Esophagus squamous epithelium (tissue), 5 donors: Measurements from ENCODE around the gene PIK3R5. TPM values are rescaled to one million over a fixed set of nuclear protein-coding genes. Genes with fewer than 3 reads are reported as not detected.

ENCODE experiments used
- DNase-seq: peaks from one replicate; lab custom pipeline; 2025; lab: John Stamatoyannopoulos, UW
- H3K27ac ChIP-seq, 4 donors: fragments of 200-600 bp; sonication (generic); one replicate each; pipeline ENCODE4 v1.5.1; 2016 to 2019; ENCODE audit warnings: mild to moderate bottlenecking in 1 of 4
- H3K27me3 ChIP-seq, 4 donors: fragments of 200-600 bp; sonication (generic); 1 replicate in 3 of 4; 2 replicates in 1 of 4; pipeline versions ENCODE4 v1.5.1 to v1.6.0; 2017 to 2021; ENCODE audit warnings: antibody characterized with exemption in 1 of 4
- H3K36me3 ChIP-seq, 3 donors: fragments of 200-600 bp; sonication (generic); one replicate each; pipeline ENCODE4 v1.5.1; 2016 to 2019
- H3K4me1 ChIP-seq, 3 donors: fragments of 200-600 bp; sonication (generic); one replicate each; pipeline ENCODE4 v1.5.1; 2017 to 2019
- H3K4me3 ChIP-seq, 4 donors: fragments of 200-600 bp; sonication (generic); 1 replicate in 3 of 4; 2 replicates in 1 of 4; pipeline ENCODE4 v1.5.1; 2016 to 2019; ENCODE audit warnings: mild to moderate bottlenecking in 2 of 4, moderate library complexity in 1 of 4
- H3K9me3 ChIP-seq, 3 donors: fragments of 200-600 bp; sonication (generic); one replicate each; pipeline ENCODE4 v1.5.1; 2016 to 2019
- CTCF ChIP-seq, 6 experiments: fragments of 450-650 bp in 4 of 6; fragments of 200-600 bp in 2 of 6; sonication (generic) in 2 of 6; IDR thresholded peaks; one replicate each; pipeline ENCODE4 v1.5.1; 2016 to 2019; ENCODE audit warnings: antibody characterized with exemption in 6 of 6, mild to moderate bottlenecking in 4 of 6, moderate library complexity in 4 of 6
- POLR2A ChIP-seq, 4 donors: fragments of 450-650 bp; IDR thresholded peaks; one replicate each; pipeline ENCODE4 v1.6.1; 2017; ENCODE audit warnings: antibody characterized with exemption in 4 of 4, mild to moderate bottlenecking in 4 of 4, moderate library complexity in 3 of 4
- WGBS, 2 donors: methylation state at CpG; one replicate each; pipeline ENCODE4 v1.1.5; 2018; 5-methylcytosine and 5-hydroxymethylcytosine counted together
- intact Hi-C: fragments of 100-400 bp; cut with DNase I; formaldehyde crosslinking; loops from one replicate; pipeline ENCODE4 v1.15.0; 2022
- total RNA-seq, 4 donors: library from RNA; depleted of rRNA; stranded (reverse); fragments of >200 nt; gene quantifications; one replicate each; pipeline ENCODE4 v1.1.0, GENCODE V29; 2016
- donor health status: DM: yes; HTN: yes; CAD: no.

The PIK3R5 gene
- total RNA-seq, 4 donors from 2014 or later, result 1.8 to 8.8 (median 3.1) TPM

- intact Hi-C loops, result no loop called here
- no peak overlapping the region for H3K4me3 ChIP-seq
- no peaks in the 10 kb centered on the region for H3K27me3 ChIP-seq
- no peaks in the 10 kb centered on the region for H3K4me1 ChIP-seq
- no peaks in the 10 kb centered on the region for H3K36me3 ChIP-seq
- H3K9me3 ChIP-seq, result peaks cover 0 to 19% (median 6%) of the 10 kb centered on the region in 3 donors
- DNase-seq, result no peak
- 33 to 53% methylated on average over 5 to 6 of the region's 6 CpGs for WGBS, 2 donors
- TF ChIP-seq CTCF (IDR thresholded peaks at IDR 0.05), result no peak
- TF ChIP-seq POLR2A (IDR thresholded peaks at IDR 0.05), result no peak
- H3K27ac ChIP-seq, result peak overlapping the region in 2 of 4 donors; percentile 47 to 70
Measured at GRCh38 chr17:8922451-8922850, 43.1 kb downstream of the PIK3R5 start.

- H3K4me3 ChIP-seq, result no peak overlapping the region
- no peak overlapping the region for H3K27ac ChIP-seq
- H3K27me3 ChIP-seq, result no peaks in the 10 kb centered on the region
- DNase-seq, result no peak
- peaks cover 0 to 14% (median 0%) of the 10 kb centered on the region in 3 donors for H3K9me3 ChIP-seq
- H3K4me1 ChIP-seq, result no peaks in the 10 kb centered on the region
- 34 to 51% methylated on average over 2 of the region's 2 CpGs for WGBS, 2 donors
- intact Hi-C loops, result no loop called here
- no peaks in the 10 kb centered on the region for H3K36me3 ChIP-seq
- no peak for TF ChIP-seq POLR2A (IDR thresholded peaks at IDR 0.05)
- TF ChIP-seq CTCF (IDR thresholded peaks at IDR 0.05), result no peak
Measured at GRCh38 chr17:8921147-8921546, 44.4 kb downstream of the PIK3R5 start.

- Histone ChIP-seq H3K27me3 (no peaks in the 10 kb centered on the region), H3K4me1 (no peaks in the 10 kb centered on the region), H3K9me3 (peaks cover 0 to 14% (median 0%) of the 10 kb centered on the region in 3 donors), H3K4me3 (no peak overlapping the region), H3K36me3 (no peaks in the 10 kb centered on the region), H3K27ac (no peak overlapping the region)
- TF ChIP-seq POLR2A (IDR thresholded peaks at IDR 0.05) (no peak), CTCF (IDR thresholded peaks at IDR 0.05) (no peak)
- WGBS, 2 donors, result 51 to 64% methylated on average over 3 of the region's 3 CpGs
- DNase-seq, result no peak
- intact Hi-C loops, result no loop called here
Measured at GRCh38 chr17:8918807-8919465, 46.6 kb downstream of the PIK3R5 start.

DNA sequence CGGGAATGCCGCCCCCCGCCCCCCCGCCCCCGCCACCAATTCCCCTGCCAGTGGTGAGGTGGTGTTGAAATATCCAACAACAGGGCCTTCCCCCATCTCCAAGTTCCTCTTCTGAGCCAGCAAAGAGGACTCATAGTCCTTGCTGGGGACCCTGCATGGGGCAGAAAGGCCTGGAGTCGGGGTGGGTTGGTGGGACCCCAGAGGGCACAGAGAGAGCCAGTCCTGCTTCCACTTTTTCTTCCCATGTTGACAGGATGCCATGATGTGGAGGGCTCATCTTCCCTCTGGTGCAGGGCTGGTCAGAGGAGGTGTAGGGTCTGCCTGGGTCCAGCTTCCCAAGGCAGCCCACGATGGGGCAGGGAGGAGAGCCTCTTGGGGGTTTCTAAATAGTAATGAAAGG is 49.0 kb downstream of the PIK3R5 start:
- H3K27ac ChIP-seq, result peak overlapping the region in 2 of 4 donors; percentile 38 to 75
- 17 to 63% methylated on average over 1 to 2 of the region's 7 CpGs for WGBS, 2 donors
- no peak for DNase-seq
- intact Hi-C loops, result no loop called here
- H3K27me3 ChIP-seq, result peaks cover 0 to 22% (median 0%) of the 10 kb centered on the region in 4 donors
- H3K9me3 ChIP-seq, result peaks cover 0 to 14% (median 0%) of the 10 kb centered on the region in 3 donors
- no peaks in the 10 kb centered on the region for H3K36me3 ChIP-seq
- TF ChIP-seq CTCF (IDR thresholded peaks at IDR 0.05) (no peak), POLR2A (IDR thresholded peaks at IDR 0.05) (no peak)
- H3K4me3 ChIP-seq, result no peak overlapping the region
- H3K4me1 ChIP-seq, result no peaks in the 10 kb centered on the region

DNA sequence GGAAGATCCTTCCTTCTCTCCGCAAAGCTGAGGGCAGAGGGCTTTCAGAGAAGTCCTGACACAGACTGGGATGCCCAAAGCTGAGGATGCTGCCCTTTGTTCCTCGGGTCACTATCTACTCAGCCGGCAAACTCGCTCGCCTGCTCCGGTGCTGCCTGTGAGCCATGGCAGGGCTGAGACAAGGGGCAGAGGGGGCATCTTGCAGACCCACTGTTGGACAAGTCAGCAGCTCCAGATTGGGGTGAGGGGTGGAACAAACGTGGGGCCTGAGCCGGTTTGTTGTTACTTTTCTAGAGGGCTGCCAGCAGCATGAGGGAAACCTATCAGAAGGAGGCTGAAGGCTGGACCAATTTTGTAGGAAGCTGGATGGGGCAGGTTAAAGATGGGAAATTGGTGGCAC is 51.0 kb downstream of the PIK3R5 start:
- Histone ChIP-seq H3K27me3 (peaks cover 0 to 27% (median 0%) of the 10 kb centered on the region in 4 donors), H3K27ac (no peak overlapping the region), H3K9me3 (peaks cover 0 to 14% (median 0%) of the 10 kb centered on the region in 3 donors), H3K4me1 (no peaks in the 10 kb centered on the region), H3K36me3 (no peaks in the 10 kb centered on the region), H3K4me3 (no peak overlapping the region)
- WGBS, 2 donors, result 73 to 85% methylated on average over 2 to 7 of the region's 8 CpGs
- no peak for DNase-seq
- intact Hi-C loops, result no loop called here
- no peak for TF ChIP-seq CTCF (IDR thresholded peaks at IDR 0.05)
- TF ChIP-seq POLR2A (IDR thresholded peaks at IDR 0.05), result no peak
